Skin of body (tissue), 2 donors: ENCODE data around the gene RGS6. TPM values are rescaled to one million over a fixed set of nuclear protein-coding genes. Genes with fewer than 3 reads are reported as not detected.

Experiments
- small RNA-seq: library from RNA; depleted of rRNA; stranded (forward); fragments of <200 nt; gene quantifications from one replicate; pipeline ENCODE3, GENCODE V24; 2014; ENCODE audit warnings: low replicate concordance
- total RNA-seq: library from RNA; depleted of rRNA; stranded (reverse); fragments of >200 nt; gene quantifications from one replicate; pipeline ENCODE4 v1.2.3, GENCODE V29; 2014

Gene RGS6
- total RNA-seq, 1 donor from 2014 or later = 3.9 TPM

Small RNA genes within 50 kb of the gene (small RNA-seq; reads per million reads assigned to genes)
- gene MIR7843 (not detected), gene RF00019 (not detected)
